B cell (primary cell): ENCODE results near the gene TLR8. TPM values are rescaled to one million over a fixed set of nuclear protein-coding genes. Genes with fewer than 3 reads are reported as not detected.

ENCODE experiments used
- ATAC-seq: fragments of 200-7000 bp; cut with Tn5 transposase; one replicate; pipeline ENCODE4 v1.10.0; 2021; ENCODE audit warnings: low read depth, mild to moderate bottlenecking, moderate number of reproducible peaks, moderate library complexity
- CTCF ChIA-PET: fragments of 350-600 bp; sonication (Branson Sonifier 250); formaldehyde crosslinking; loops from one replicate; lab custom pipeline; 2021; ENCODE audit warnings: antibody characterized with exemption, inconsistent platforms; lab: Charles Lee
- POLR2A ChIA-PET: fragments of 350-600 bp; sonication (Branson Sonifier 250); formaldehyde crosslinking; loops from one replicate; lab custom pipeline; 2021; ENCODE audit warnings: antibody characterized with exemption; lab: Charles Lee
- DNase-seq: peaks from one replicate; pipeline ENCODE4 v3.0.0; 2013
- H2AFZ ChIP-seq: 2 replicates; pipeline ENCODE4 v1.6.1; 2012; ENCODE audit warnings: mild to moderate bottlenecking, low read depth, low read length; ENCODE audit not compliant: insufficient read depth, poor library complexity, severe bottlenecking
- H3K27ac ChIP-seq, 2 donors: 1 replicate in 1 of 2; 2 replicates in 1 of 2; pipeline ENCODE4 v1.5.1; 2012 to 2013; ENCODE audit warnings: low read length in 2 of 2, mild to moderate bottlenecking in 2 of 2, moderate library complexity in 1 of 2
- H3K27me3 ChIP-seq, 4 experiments: fragments of 200-600 bp in 1 of 4; sonication (generic) in 1 of 4; replicated peaks in 1 of 4; 1 replicate in 2 of 4; 2 replicates in 2 of 4; pipeline versions ENCODE4 v1.6.1 to v1.7.0; 2013 to 2016; ENCODE audit warnings: low read length in 3 of 4, mild to moderate bottlenecking in 2 of 4, mixed read lengths in 1 of 4, moderate library complexity in 1 of 4; ENCODE audit not compliant: insufficient read depth in 4 of 4, control insufficient read depth in 3 of 4; ENCODE audit errors: control extremely low read depth in 1 of 4
- H3K36me3 ChIP-seq, 2 experiments: replicated peaks in 1 of 2; 1 replicate in 1 of 2; 2 replicates in 1 of 2; pipeline versions ENCODE4 v1.6.1 to v1.7.1; 2013; ENCODE audit warnings: low read length in 1 of 2; ENCODE audit not compliant: insufficient read depth in 2 of 2, control insufficient read depth in 1 of 2; ENCODE audit errors: control extremely low read depth in 1 of 2, extremely low read depth in 1 of 2
- H3K4me1 ChIP-seq, 2 donors: fragments of 200-600 bp in 1 of 2; sonication (generic) in 1 of 2; 1 replicate in 1 of 2; 2 replicates in 1 of 2; pipeline versions ENCODE4 v1.5.1 to v1.6.1; 2013 to 2017; ENCODE audit warnings: low read length in 2 of 2; ENCODE audit not compliant: control insufficient read depth in 2 of 2, insufficient read depth in 2 of 2
- H3K4me2 ChIP-seq: replicated peaks from 2 replicates; pipeline ENCODE3; 2012; ENCODE audit warnings: mild to moderate bottlenecking, low read depth, low read length; ENCODE audit not compliant: poor library complexity, severe bottlenecking
- H3K4me3 ChIP-seq, 5 experiments: fragments of 200-600 bp in 1 of 5; sonication (generic) in 1 of 5; 1 replicate in 3 of 5; 2 replicates in 2 of 5; pipeline versions ENCODE4 v1.5.1 to v1.7.0; 2011 to 2016; ENCODE audit warnings: low read length in 4 of 5, mild to moderate bottlenecking in 4 of 5, low read depth in 2 of 5, control low read depth in 1 of 5, moderate library complexity in 1 of 5; ENCODE audit not compliant: insufficient read depth in 1 of 5; ENCODE audit errors: control extremely low read depth in 1 of 5, extremely low read depth in 1 of 5
- H3K79me2 ChIP-seq: fragments of 200-600 bp; sonication (generic); one replicate; pipeline ENCODE4 v1.6.0; 2016; ENCODE audit warnings: low read length; ENCODE audit not compliant: control insufficient read depth, insufficient read depth
- H3K9ac ChIP-seq: fragments of 200-600 bp; sonication (generic); 2 replicates; pipeline ENCODE4 v1.6.1; 2017; ENCODE audit warnings: mild to moderate bottlenecking, low read length, moderate library complexity
- H3K9me3 ChIP-seq, 3 donors: one replicate each; pipeline versions ENCODE4 v1.6.1 to v1.7.1; 2013; ENCODE audit warnings: low read length in 2 of 3; ENCODE audit not compliant: control insufficient read depth in 2 of 3, insufficient read depth in 1 of 3; ENCODE audit errors: control extremely low read depth in 1 of 3
- H4K20me1 ChIP-seq: 2 replicates; pipeline ENCODE4 v1.6.0; 2012; ENCODE audit warnings: mild to moderate bottlenecking, low read length; ENCODE audit not compliant: insufficient read depth, control insufficient read depth, poor library complexity, severe bottlenecking
- H3K27ac Mint-ChIP-seq: one replicate; pipeline ENCODE4 v1.8.0; 2021; ENCODE audit warnings: mixed read lengths
- H3K27me3 Mint-ChIP-seq: one replicate; pipeline ENCODE4 v1.8.0; 2021; ENCODE audit warnings: mixed read lengths
- H3K4me1 Mint-ChIP-seq: one replicate; pipeline ENCODE4 v1.8.0; 2021; ENCODE audit warnings: mixed read lengths
- H3K4me3 Mint-ChIP-seq: one replicate; pipeline ENCODE4 v1.8.0; 2021; ENCODE audit warnings: mixed read lengths
- H3K9me3 Mint-ChIP-seq: one replicate; pipeline ENCODE4 v1.8.0; 2022; ENCODE audit warnings: mixed read lengths; ENCODE audit not compliant: insufficient read depth
- EZH2 ChIP-seq: IDR thresholded peaks from 2 replicates; pipeline ENCODE4 v1.6.1; 2012; ENCODE audit warnings: borderline replicate concordance, low read depth, mild to moderate bottlenecking, moderate library complexity, low read length; ENCODE audit not compliant: insufficient read depth, poor library complexity, severe bottlenecking
- WGBS: methylation state at CpG from one replicate; pipeline ENCODE4 v1.1.5; 2013; ENCODE audit warnings: missing lambda C conversion rate; ENCODE audit not compliant: insufficient coverage; 5-methylcytosine and 5-hydroxymethylcytosine counted together
- intact Hi-C: fragments of 100-400 bp; cut with micrococcal nuclease; formaldehyde crosslinking; loops from one replicate; pipeline ENCODE4 v1.10.0; 2022
- polyA plus RNA-seq: library from polyadenylated mRNA; depleted of rRNA; stranded (reverse); fragments of >200 nt; gene quantifications from 2 replicates; pipeline ENCODE4 v1.2.3, GENCODE V29; 2012
- total RNA-seq, 2 donors: library from RNA; stranded (reverse); fragments of 120-200 nt in 1 of 2; gene quantifications; 1 replicate in 1 of 2; 2 replicates in 1 of 2; pipeline versions ENCODE4 v1.2.3 to v1.2.4, GENCODE V29; 2013 to 2022
- TF ChIP-seq, protein P1 (sequence below): fragments of 200-600 bp; IDR thresholded peaks from one replicate; pipeline ENCODE4 v1.8.0; 2022; ENCODE audit warnings: antibody characterized with exemption, mild to moderate bottlenecking

Gene TLR8
- total and polyA plus RNA-seq, 2 donors (not counting 1 experiment from before 2014, with no cell fraction given), result 0.19 to 0.39 TPM

DNA sequence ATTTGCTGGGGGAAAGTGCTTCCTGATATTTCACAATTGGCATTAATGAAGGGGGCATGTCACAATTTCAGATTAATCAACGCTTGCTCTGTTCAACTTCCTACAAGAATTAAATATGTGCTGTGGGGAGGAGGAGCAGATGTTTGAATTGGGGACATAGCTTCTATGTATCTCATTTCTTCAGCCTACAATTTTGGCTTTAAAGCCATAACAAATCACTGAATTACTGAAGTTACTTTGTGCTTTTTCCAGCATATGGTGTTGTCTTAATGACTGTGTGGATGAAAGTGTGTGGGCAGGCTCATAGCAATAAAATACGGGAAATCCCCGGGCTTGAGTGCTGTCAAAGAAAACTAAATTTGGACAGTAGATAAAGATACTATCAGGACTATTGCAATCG lies 38.7 kb upstream of the TLR8 start:
- H3K9me3 ChIP-seq, result peaks cover 0 to 4% (median 0%) of the 10 kb centered on the region in 3 donors
- H3K9ac ChIP-seq, result peak overlapping the region; percentile 61
- no peak for TF ChIP-seq EZH2
- TF ChIP-seq, protein P1, sequence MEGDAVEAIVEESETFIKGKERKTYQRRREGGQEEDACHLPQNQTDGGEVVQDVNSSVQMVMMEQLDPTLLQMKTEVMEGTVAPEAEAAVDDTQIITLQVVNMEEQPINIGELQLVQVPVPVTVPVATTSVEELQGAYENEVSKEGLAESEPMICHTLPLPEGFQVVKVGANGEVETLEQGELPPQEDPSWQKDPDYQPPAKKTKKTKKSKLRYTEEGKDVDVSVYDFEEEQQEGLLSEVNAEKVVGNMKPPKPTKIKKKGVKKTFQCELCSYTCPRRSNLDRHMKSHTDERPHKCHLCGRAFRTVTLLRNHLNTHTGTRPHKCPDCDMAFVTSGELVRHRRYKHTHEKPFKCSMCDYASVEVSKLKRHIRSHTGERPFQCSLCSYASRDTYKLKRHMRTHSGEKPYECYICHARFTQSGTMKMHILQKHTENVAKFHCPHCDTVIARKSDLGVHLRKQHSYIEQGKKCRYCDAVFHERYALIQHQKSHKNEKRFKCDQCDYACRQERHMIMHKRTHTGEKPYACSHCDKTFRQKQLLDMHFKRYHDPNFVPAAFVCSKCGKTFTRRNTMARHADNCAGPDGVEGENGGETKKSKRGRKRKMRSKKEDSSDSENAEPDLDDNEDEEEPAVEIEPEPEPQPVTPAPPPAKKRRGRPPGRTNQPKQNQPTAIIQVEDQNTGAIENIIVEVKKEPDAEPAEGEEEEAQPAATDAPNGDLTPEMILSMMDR, result no peak
- peaks cover 0 to 13% of the 10 kb centered on the region in 2 experiments for H3K36me3 ChIP-seq
- H3K79me2 ChIP-seq, result peaks cover 53% of the 10 kb centered on the region
- no peaks in the 10 kb centered on the region for H4K20me1 ChIP-seq
- no CpG with 5 or more reads among the region's 4 CpGs for WGBS
- Mint-ChIP-seq H3K9me3 (no peaks in the 10 kb centered on the region), H3K4me1 (peaks cover 57% of the 10 kb centered on the region), H3K27me3 (no peaks in the 10 kb centered on the region), H3K27ac (peak overlapping the region; percentile 93), H3K4me3 (peak overlapping the region; percentile 92)
- peak overlapping the region; percentile 56 to 80 for H3K27ac ChIP-seq
- H3K27me3 ChIP-seq, result no peaks in the 10 kb centered on the region
- peak overlapping the region; percentile 43 to 74 (median 58) for H3K4me3 ChIP-seq
- peak overlapping the region; percentile 70 for H3K4me2 ChIP-seq
- no peak for DNase-seq
- H3K4me1 ChIP-seq, result peaks cover 40 to 60% of the 10 kb centered on the region in 2 donors
- ATAC-seq, result no peak
- ChIA-PET CTCF (interaction anchor here (0.7 to 2.1 kb wide), 3 partner anchors 24 to 78 kb away, joined by 3 to 11 read pairs (median 5); no protein-coding TSS in a partner anchor), POLR2A (no interaction called here)
- intact Hi-C loops, result loop anchor here (2.0 kb wide), 1 partner anchor 23 kb away; no protein-coding TSS in a partner anchor
- peak overlapping the region; percentile 5 for H2AFZ ChIP-seq

DNA sequence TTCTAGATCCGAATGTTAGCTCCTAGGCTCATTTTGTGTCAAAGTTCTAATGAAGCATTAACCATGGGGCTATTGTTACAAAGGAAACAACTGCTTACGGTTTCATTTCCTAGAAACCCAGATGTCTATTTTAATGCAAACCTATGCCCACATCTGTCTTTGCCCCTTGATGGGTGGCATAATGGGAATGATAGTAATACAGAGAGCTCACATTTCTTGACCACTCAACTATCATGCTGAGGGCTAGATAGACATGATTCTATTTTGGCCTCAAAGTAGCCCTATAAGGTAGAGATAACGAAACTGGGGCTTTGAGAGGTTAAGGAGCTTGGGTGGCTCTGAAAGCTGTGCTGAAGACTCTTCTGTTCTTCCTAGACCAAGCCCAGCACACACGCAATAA lies 37.7 kb upstream of the TLR8 start:
- intact Hi-C loops, result no loop called here
- ChIA-PET CTCF (interaction anchor here (1.0 to 2.1 kb wide), 2 partner anchors 23 to 55 kb away, joined by 3 to 11 read pairs; no protein-coding TSS in a partner anchor), POLR2A (no interaction called here)
- Histone ChIP-seq H3K36me3 (peaks cover 0 to 19% of the 10 kb centered on the region in 2 experiments), H3K9ac (peak overlapping the region; percentile 61), H2AFZ (no peak overlapping the region), H3K79me2 (peaks cover 60% of the 10 kb centered on the region), H3K4me1 (peaks cover 45 to 71% of the 10 kb centered on the region in 2 donors), H3K27ac (peak overlapping the region; percentile 56 to 80), H3K9me3 (peaks cover 0 to 3% (median 0%) of the 10 kb centered on the region in 3 donors), H3K4me3 (peak overlapping the region in 4 of 5 experiments; percentile 43 to 74 (median 58)), H4K20me1 (no peaks in the 10 kb centered on the region), H3K27me3 (no peaks in the 10 kb centered on the region), H3K4me2 (peak overlapping the region; percentile 70)
- Mint-ChIP-seq H3K27me3 (no peaks in the 10 kb centered on the region), H3K4me3 (peak overlapping the region; percentile 92), H3K9me3 (no peaks in the 10 kb centered on the region), H3K27ac (peak overlapping the region; percentile 93), H3K4me1 (peaks cover 66% of the 10 kb centered on the region)
- no CpG with 5 or more reads among the region's 4 CpGs for WGBS
- TF ChIP-seq, protein P1, result no peak
- no peak for TF ChIP-seq EZH2
- ATAC-seq, result peak; percentile 19
- DNase-seq, result no peak
